Stimulated activated naive CD8-positive, alpha-beta T cell treated with anti-CD3 and anti-CD28 coated beads, Interleukin-15, Interleukin-2, amounts not matched to agents 100 ng/mL and 50 ng/mL, for 24 hours (primary cell): ENCODE measurements around the gene REG4.
"Not testable (repeated sequence)": the region's sequence is repeated elsewhere in the genome, so short reads cannot be mapped to it uniquely, and the experiment has no call there.

Experiments
- H3K27ac Mint-ChIP-seq: one replicate; pipeline ENCODE4 v1.8.0; 2021; ENCODE audit warnings: mild to moderate bottlenecking, mixed read lengths
- H3K27me3 Mint-ChIP-seq: one replicate; pipeline ENCODE4 v1.8.0; 2021; ENCODE audit warnings: mixed read lengths
- H3K36me3 Mint-ChIP-seq: one replicate; pipeline ENCODE4 v1.8.0; 2021; ENCODE audit warnings: low read depth, mixed read lengths
- H3K4me1 Mint-ChIP-seq: one replicate; pipeline ENCODE4 v1.8.0; 2021; ENCODE audit warnings: low read depth, mixed read lengths
- H3K4me3 Mint-ChIP-seq: one replicate; pipeline ENCODE4 v1.8.0; 2021; ENCODE audit warnings: mild to moderate bottlenecking, mixed read lengths
- H3K9me3 Mint-ChIP-seq: one replicate; pipeline ENCODE4 v1.8.0; 2021; ENCODE audit warnings: mixed read lengths

REG4 gene

DNA sequence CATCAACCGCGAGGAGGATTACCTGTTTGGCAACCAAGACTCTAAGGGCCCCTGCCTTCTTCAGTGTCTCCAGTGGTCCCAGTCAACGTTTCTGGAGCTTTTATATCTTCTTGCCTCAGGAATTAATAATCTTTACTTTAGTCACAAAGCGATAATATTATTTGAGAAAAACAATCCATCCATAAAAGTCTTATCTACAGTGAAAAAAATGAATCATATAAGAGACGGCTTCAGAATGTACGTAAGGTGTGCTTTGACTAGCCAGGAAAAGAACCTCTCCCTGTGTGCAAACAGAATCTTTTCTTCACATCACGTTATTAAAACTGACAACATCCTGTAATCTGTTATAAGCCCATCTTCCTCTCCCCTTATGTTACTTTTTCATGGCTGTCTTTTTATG, at the start of gene REG4:
Gene REG4 (minus strand): TSS at position 74 of the 400 bp plus-strand sequence. CDS start 2,691 bp downstream, outside the sequence.
- Mint-ChIP-seq H3K36me3 (no peaks in the 10 kb centered on the region), H3K9me3 (no peaks in the 10 kb centered on the region), H3K27me3 (peaks cover 23% of the 10 kb centered on the region), H3K4me3 (no peak within 1 kb of the TSS), H3K27ac (no peak within 1 kb of the TSS), H3K4me1 (peaks cover 8% of the 10 kb centered on the region)

GRCh38 chr1:119859647-119860046, 48.4 kb upstream of the REG4 start:
- peaks cover 7% of the 10 kb centered on the region for H3K27me3 Mint-ChIP-seq
- H3K4me1 Mint-ChIP-seq: peaks cover 18% of the 10 kb centered on the region
- peak overlapping the region; percentile 66 for H3K27ac Mint-ChIP-seq

DNA sequence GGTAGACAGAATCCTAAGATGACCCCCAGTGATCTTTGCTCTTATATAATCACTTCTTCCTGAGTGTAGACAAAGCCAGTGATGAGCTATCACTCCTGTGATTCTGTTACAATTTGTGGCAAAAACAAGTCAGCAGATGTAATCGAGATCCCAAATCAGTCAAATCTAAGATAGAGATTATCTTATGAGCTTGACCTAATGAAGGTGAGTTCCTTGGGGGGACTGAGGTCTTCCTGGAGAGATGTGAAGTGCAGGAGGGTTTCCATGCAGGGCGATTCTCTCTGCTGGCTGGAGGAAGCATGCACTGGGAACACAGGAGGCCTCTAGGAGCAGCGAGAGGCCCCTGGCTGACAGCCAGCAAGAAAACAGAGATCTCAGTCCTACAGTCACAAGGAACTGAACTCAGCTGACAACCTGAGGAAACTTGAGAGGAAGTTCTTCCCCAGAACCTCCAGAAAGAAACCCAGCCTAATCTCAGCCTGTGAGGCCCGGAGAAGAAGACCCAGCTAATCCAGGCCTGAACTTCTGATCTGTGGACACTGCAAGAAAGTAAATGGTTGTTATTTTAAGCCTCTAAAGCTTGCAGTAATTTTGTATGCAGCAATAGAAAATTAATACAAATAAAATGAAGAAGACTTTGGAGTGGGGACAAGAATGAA, 47.4 kb upstream of the REG4 start:
- not testable (repeated sequence) for H3K9me3 Mint-ChIP-seq, H3K4me3 Mint-ChIP-seq, H3K36me3 Mint-ChIP-seq, H3K27me3 Mint-ChIP-seq
- peak overlapping the region; percentile 39 for H3K27ac Mint-ChIP-seq
- peaks cover 18% of the 10 kb centered on the region for H3K4me1 Mint-ChIP-seq

More at GRCh38 chr1:119859647-119860046, 48.4 kb upstream of the REG4 start:
- H3K9me3 Mint-ChIP-seq: no peaks in the 10 kb centered on the region
- no peaks in the 10 kb centered on the region for H3K36me3 Mint-ChIP-seq
- no peak overlapping the region for H3K4me3 Mint-ChIP-seq

- no peak overlapping the region for H3K4me3 Mint-ChIP-seq
- H3K27me3 Mint-ChIP-seq: peaks cover 3% of the 10 kb centered on the region
- H3K27ac Mint-ChIP-seq: no peak overlapping the region
- H3K36me3 Mint-ChIP-seq: no peaks in the 10 kb centered on the region
- H3K4me1 Mint-ChIP-seq: peaks cover 18% of the 10 kb centered on the region
- H3K9me3 Mint-ChIP-seq: no peaks in the 10 kb centered on the region
These were observed 46.9 kb upstream of the REG4 start for GRCh38 chr1:119858126-119858525.

- Mint-ChIP-seq H3K27ac (no peak overlapping the region), H3K4me3 (no peak overlapping the region), H3K4me1 (no peaks in the 10 kb centered on the region), H3K36me3 (no peaks in the 10 kb centered on the region), H3K27me3 (no peaks in the 10 kb centered on the region), H3K9me3 (no peaks in the 10 kb centered on the region)
These were observed 41.9 kb upstream of the REG4 start for GRCh38 chr1:119853155-119853554.

- H3K27me3 Mint-ChIP-seq, H3K36me3 Mint-ChIP-seq, H3K27ac Mint-ChIP-seq, H3K9me3 Mint-ChIP-seq, H3K4me3 Mint-ChIP-seq, H3K4me1 Mint-ChIP-seq: not testable (repeated sequence)
These were observed 32.9 kb upstream of the REG4 start for GRCh38 chr1:119844206-119844605.

GRCh38 chr1:119841306-119841705, 30.0 kb upstream of the REG4 start:
- Mint-ChIP-seq H3K9me3 (no peaks in the 10 kb centered on the region), H3K27me3 (peaks cover 5% of the 10 kb centered on the region), H3K36me3 (no peaks in the 10 kb centered on the region), H3K4me1 (no peaks in the 10 kb centered on the region), H3K4me3 (no peak overlapping the region), H3K27ac (no peak overlapping the region)

GRCh38 chr1:119840745-119841144, 29.5 kb upstream of the REG4 start:
- Mint-ChIP-seq H3K27ac (no peak overlapping the region), H3K36me3 (no peaks in the 10 kb centered on the region), H3K9me3 (no peaks in the 10 kb centered on the region), H3K4me3 (no peak overlapping the region), H3K4me1 (no peaks in the 10 kb centered on the region), H3K27me3 (peaks cover 5% of the 10 kb centered on the region)

DNA sequence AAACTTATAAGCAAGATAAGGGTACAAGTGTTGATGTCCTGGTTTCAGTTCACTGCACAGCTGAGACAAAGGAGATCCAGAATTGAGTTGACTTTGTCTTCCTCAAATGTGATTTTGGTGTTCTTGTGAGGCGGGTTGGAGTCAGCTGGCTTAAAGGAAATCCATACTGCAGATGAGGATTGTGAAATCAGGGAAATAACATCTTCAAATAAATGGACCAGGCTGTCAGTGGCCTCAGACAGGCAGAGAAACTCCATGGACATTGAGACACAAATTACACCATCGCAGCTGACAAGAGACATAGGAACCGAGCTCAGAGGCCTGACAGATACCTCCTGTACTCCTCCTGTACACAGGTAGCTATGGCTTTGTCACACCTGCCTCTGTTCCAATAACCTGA, 27.0 kb upstream of the REG4 start:
- Mint-ChIP-seq H3K27ac (no peak overlapping the region), H3K27me3 (peaks cover 5% of the 10 kb centered on the region), H3K4me3 (no peak overlapping the region), H3K9me3 (no peaks in the 10 kb centered on the region), H3K36me3 (no peaks in the 10 kb centered on the region), H3K4me1 (no peaks in the 10 kb centered on the region)

- no peaks in the 10 kb centered on the region for H3K27me3 Mint-ChIP-seq
- no peak overlapping the region for H3K4me3 Mint-ChIP-seq
- H3K9me3 Mint-ChIP-seq: no peaks in the 10 kb centered on the region
- H3K27ac Mint-ChIP-seq: no peak overlapping the region
- no peaks in the 10 kb centered on the region for H3K36me3 Mint-ChIP-seq
- no peaks in the 10 kb centered on the region for H3K4me1 Mint-ChIP-seq
These were observed 23.7 kb upstream of the REG4 start for GRCh38 chr1:119834990-119835389.

- H3K27ac Mint-ChIP-seq: no peak overlapping the region
- H3K27me3 Mint-ChIP-seq: no peaks in the 10 kb centered on the region
- H3K4me1 Mint-ChIP-seq: no peaks in the 10 kb centered on the region
- H3K9me3 Mint-ChIP-seq: no peaks in the 10 kb centered on the region
- H3K36me3 Mint-ChIP-seq: no peaks in the 10 kb centered on the region
- H3K4me3 Mint-ChIP-seq: no peak overlapping the region
These were observed 19.8 kb upstream of the REG4 start for GRCh38 chr1:119831027-119831426.

- no peak overlapping the region for H3K27ac Mint-ChIP-seq
- no peaks in the 10 kb centered on the region for H3K36me3 Mint-ChIP-seq
- H3K4me1 Mint-ChIP-seq: no peaks in the 10 kb centered on the region
- no peaks in the 10 kb centered on the region for H3K27me3 Mint-ChIP-seq
- H3K4me3 Mint-ChIP-seq: no peak overlapping the region
- no peaks in the 10 kb centered on the region for H3K9me3 Mint-ChIP-seq
These were observed 18.4 kb upstream of the REG4 start for GRCh38 chr1:119829625-119830024.

DNA sequence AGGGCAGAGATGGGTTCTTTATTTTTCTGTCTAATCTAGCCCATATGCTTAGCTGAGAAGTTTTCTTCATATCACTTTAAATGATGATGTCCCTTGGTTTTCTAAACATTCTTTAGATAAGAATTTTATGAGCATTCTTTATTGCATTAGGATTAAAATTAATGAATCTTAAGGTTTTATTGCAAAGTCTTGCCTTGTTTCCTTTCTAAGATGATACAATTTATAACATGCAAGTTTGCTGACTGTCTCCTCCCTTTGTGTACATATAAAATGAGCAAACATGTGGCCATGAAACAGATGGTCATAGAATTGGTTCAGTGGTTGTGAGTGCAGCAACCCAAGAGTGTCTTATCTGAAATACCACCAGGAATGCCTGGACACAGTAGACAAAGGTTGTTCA, 17.7 kb upstream of the REG4 start:
- not testable (repeated sequence) for H3K27me3 Mint-ChIP-seq, H3K4me3 Mint-ChIP-seq, H3K36me3 Mint-ChIP-seq, H3K4me1 Mint-ChIP-seq, H3K9me3 Mint-ChIP-seq, H3K27ac Mint-ChIP-seq

GRCh38 chr1:119828266-119828665, 17.0 kb upstream of the REG4 start:
- Mint-ChIP-seq H3K36me3 (no peaks in the 10 kb centered on the region), H3K9me3 (no peaks in the 10 kb centered on the region), H3K4me3 (no peak overlapping the region), H3K27me3 (no peaks in the 10 kb centered on the region), H3K4me1 (no peaks in the 10 kb centered on the region), H3K27ac (no peak overlapping the region)

- no peaks in the 10 kb centered on the region for H3K4me1 Mint-ChIP-seq
- no peaks in the 10 kb centered on the region for H3K36me3 Mint-ChIP-seq
- H3K27me3 Mint-ChIP-seq: no peaks in the 10 kb centered on the region
- no peak overlapping the region for H3K4me3 Mint-ChIP-seq
- no peaks in the 10 kb centered on the region for H3K9me3 Mint-ChIP-seq
- H3K27ac Mint-ChIP-seq: no peak overlapping the region
These were observed 15.8 kb upstream of the REG4 start for GRCh38 chr1:119827010-119827409.

GRCh38 chr1:119822406-119822805, 11.1 kb upstream of the REG4 start:
- Mint-ChIP-seq H3K27ac (no peak overlapping the region), H3K9me3 (no peaks in the 10 kb centered on the region), H3K4me3 (no peak overlapping the region), H3K4me1 (no peaks in the 10 kb centered on the region), H3K36me3 (no peaks in the 10 kb centered on the region), H3K27me3 (peaks cover 5% of the 10 kb centered on the region)
